ENCODE measurements around the gene MICU1. TPM values are rescaled to one million over a fixed set of nuclear protein-coding genes. Genes with fewer than 3 reads are reported as not detected.
A peak's percentile ranks its signal among the peaks of the same experiment; 100 is the strongest.
"Not testable (repeated sequence)": the region's sequence is repeated elsewhere in the genome, so short reads cannot be mapped to it uniquely, and the experiment has no call there.

The MICU1 gene
- total RNA-seq, 1 experiment from 2014 or later: 44.7 TPM

DNA sequence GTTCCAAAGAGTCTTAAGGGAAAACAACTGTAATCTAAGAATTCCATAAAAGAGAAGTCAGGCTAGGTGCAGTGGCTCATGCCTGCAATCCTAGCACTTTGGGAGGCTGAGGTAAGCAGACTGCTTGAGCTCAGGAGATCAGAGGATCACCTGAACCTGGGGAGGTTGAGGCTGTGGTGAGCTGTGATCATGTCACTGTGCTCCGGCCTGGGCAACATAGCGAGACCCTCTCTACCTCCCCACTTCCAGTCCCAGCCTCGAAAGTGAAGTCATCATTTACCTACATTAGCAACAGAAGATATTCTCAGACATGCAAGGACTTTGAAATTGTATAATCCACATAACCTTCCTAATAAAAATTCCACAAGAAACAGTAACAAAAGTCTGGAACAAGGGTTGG, 141.4 kb downstream of the MICU1 start:
- no peak overlapping the region for H3K4me3 ChIP-seq
- no peak for DNase-seq
- H3K27ac ChIP-seq: no peak overlapping the region
- no peaks in the 10 kb centered on the region for H3K27me3 ChIP-seq
- no peaks in the 10 kb centered on the region for H3K9me3 ChIP-seq (replicated peaks)
- 0 out of 2 replicates have a peak, but pooled peaks cover 2% of the 10 kb centered on the region for H3K36me3 ChIP-seq
- no peaks in the 10 kb centered on the region for H3K4me1 ChIP-seq

DNA sequence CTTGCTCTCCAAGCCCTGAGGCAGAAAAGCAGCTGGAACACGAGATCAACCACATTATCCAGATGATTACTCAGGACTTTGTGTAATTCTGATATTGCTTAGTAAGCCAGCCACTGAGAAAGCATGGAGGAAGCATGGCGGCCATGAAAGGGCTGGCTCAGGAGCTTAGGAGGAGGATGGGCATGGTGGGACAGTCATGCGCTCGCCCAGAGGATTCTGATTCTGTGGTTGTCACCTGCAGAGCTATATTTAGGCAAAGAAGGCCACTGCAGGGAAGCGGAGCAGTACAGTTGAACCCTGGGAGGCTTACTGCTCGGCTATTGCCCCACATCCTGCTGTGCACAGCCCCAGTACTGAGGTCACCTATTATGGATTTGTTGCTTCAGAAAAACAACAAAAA, 142.4 kb downstream of the MICU1 start:
- no peak overlapping the region for H3K27ac ChIP-seq
- no peaks in the 10 kb centered on the region for H3K9me3 ChIP-seq (replicated peaks)
- H3K36me3 ChIP-seq: 0 out of 2 replicates have a peak, but pooled peaks cover 2% of the 10 kb centered on the region
- no peaks in the 10 kb centered on the region for H3K4me1 ChIP-seq
- DNase-seq: peak; percentile 4 to 11
- no peaks in the 10 kb centered on the region for H3K27me3 ChIP-seq
- H3K4me3 ChIP-seq: no peak overlapping the region

DNA sequence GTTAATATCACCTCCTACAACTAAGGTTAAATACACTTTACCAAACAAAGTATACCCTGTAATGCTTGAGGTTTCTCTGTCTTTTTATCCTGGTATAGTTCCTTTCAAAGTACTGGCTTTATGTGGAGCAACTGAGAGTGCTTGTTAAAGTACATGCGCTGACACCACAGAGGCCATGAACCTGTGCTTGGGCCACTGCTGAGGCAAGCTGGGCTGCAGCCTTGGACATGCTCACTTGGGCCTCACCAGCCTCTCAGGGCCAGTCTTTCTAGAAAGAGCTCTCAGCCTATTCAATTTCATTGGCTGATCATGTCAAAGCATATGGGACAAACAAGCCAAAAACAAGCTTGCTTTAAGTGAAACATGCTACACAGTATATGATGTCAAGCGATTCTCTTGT, 145.0 kb downstream of the MICU1 start:
- no peak overlapping the region for H3K4me3 ChIP-seq
- no peaks in the 10 kb centered on the region for H3K27me3 ChIP-seq
- 0 out of 2 replicates have a peak, but pooled peaks cover under 1% of the 10 kb centered on the region for H3K36me3 ChIP-seq
- H3K27ac ChIP-seq: no peak overlapping the region
- no peak for DNase-seq
- no peaks in the 10 kb centered on the region for H3K4me1 ChIP-seq
- H3K9me3 ChIP-seq (replicated peaks): no peaks in the 10 kb centered on the region

DNA sequence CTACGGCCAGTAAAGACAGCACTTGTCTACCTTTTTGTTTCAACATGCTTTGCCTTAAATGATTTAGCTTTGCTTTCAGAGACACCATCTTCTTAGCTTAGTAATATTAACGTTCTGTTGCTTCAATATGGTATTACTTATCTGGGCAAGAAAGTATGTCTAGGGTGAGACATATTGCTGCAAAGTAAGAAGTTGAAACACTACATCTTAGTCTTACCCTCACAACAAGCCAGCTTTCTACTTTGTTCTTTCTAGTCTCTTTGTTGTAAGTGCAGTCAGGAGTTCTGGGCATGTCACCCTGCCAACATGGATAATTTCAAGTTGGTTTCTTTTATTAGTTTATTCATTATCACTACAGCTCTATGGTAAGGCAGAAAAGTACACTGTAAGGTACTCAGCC, 148.4 kb downstream of the MICU1 start:
- Histone ChIP-seq H3K9me3 (replicated peaks) (no peaks in the 10 kb centered on the region), H3K27ac (no peak overlapping the region), H3K4me3 (no peak overlapping the region), H3K36me3 (no peaks in the 10 kb centered on the region), H3K4me1 (no peaks in the 10 kb centered on the region), H3K27me3 (no peaks in the 10 kb centered on the region)
- no peak for DNase-seq

DNA sequence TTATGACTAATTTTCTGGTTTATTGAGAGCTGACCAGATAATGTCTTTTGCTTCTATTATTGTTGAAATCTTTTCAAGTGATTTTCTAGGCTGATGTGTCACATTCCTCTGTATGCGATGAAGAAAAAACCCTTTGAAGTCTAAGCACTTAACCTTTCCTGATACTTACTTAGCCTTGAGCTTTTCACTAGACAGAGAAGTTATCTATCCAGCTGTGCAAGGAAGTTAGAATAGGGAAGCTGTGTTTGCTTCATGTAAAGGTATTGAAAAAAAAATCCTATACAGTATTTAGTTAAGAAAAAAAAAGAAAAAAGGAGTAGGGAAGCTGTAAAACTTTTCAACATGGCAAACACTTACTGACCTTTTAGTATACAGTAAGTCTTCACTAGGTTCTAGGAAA, 153.6 kb downstream of the MICU1 start:
- Histone ChIP-seq H3K36me3 (no peaks in the 10 kb centered on the region), H3K27me3 (no peaks in the 10 kb centered on the region), H3K27ac (no peak overlapping the region), H3K4me3 (no peak overlapping the region), H3K9me3 (replicated peaks) (0 out of 2 replicates have a peak, but pooled peaks cover 4% of the 10 kb centered on the region), H3K4me1 (no peaks in the 10 kb centered on the region)
- no peak for DNase-seq

DNA sequence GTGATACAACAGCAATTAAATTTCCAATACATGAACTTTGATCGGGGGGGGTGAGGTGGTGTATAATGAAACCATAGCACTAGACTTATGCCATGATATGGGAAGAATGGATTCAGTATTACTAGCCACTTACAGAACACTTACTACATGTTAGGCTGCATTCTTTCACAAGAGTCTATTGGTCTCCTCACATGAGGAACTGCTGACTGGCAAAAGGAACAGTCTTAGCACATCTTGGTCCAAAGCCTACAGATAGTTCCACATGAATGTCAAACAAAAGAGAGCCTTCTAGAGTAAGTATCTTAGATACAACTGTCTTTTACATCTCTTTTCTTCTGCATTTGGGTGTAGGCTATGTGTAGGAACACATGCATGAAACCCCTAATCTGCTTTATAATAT, 155.2 kb downstream of the MICU1 start:
- Histone ChIP-seq H3K9me3 (replicated peaks) (0 out of 2 replicates have a peak, but pooled peaks cover 4% of the 10 kb centered on the region), H3K4me1 (no peaks in the 10 kb centered on the region), H3K27ac (no peak overlapping the region), H3K27me3 (no peaks in the 10 kb centered on the region), H3K4me3 (no peak overlapping the region), H3K36me3 (no peaks in the 10 kb centered on the region)
- no peak for DNase-seq

DNA sequence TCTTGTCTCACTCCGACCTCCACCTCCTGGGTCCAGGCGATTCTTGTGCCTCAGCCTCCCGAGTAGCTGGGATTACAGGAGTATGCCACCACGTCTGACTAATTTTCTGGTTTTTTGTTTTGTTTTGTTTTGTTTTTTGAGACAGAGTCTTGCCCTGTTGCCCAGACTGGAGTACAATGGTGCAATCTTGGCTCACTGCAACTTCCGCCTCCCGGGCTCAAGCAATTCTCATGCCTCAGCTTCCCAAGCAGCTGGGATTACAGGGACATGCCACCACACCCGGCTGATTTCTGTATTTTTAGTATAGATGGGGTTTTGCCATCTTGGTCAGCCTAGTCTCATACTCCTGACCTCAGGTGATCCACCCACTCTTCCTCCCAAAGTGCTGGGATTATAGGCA, 158.8 kb downstream of the MICU1 start:
- H3K27me3 ChIP-seq; H3K4me3 ChIP-seq; H3K4me1 ChIP-seq; H3K27ac ChIP-seq; H3K9me3 ChIP-seq (replicated peaks); DNase-seq; H3K36me3 ChIP-seq: not testable (repeated sequence)

DNA sequence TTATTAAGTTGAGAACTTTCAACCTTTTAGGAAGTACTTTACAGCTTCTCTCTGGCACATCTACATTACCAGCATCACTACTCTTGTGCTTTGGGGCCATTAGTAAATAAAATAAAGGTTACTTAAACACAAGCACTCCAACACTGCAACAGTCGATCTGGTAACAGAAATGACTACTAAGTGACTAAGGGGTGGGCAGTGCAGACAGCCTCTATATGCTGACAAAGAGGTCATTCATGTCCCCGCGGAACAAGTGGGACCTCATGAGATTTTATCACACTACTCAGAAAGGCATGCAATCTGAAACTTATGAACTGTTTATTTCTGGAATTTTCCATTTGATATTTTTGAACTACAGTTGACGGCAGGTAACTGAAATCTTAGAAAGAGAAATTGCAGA, 159.9 kb downstream of the MICU1 start:
- H3K27ac ChIP-seq: no peak overlapping the region
- H3K27me3 ChIP-seq: no peaks in the 10 kb centered on the region
- no peaks in the 10 kb centered on the region for H3K36me3 ChIP-seq
- H3K4me3 ChIP-seq: no peak overlapping the region
- H3K9me3 ChIP-seq (replicated peaks): 0 out of 2 replicates have a peak, but pooled peaks cover 4% of the 10 kb centered on the region
- H3K4me1 ChIP-seq: no peaks in the 10 kb centered on the region
- DNase-seq: no peak

DNA sequence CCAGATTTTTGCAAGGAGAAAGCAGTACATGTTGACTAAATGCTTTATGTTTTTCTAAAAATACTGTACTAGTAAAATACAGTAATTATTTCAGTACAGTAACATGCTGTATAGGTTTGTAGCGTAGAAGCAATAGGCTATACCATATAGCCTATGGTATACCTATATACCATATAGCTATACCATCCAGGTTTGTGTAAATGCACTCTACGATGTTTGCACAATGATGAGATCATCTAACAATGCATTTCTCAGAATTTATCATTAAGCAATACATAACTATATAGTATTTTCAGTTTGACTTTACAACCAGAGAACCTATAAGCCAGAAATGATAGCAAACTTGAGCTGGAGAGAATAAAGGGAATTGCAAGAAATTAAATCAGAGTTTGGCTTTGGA, 161.4 kb downstream of the MICU1 start:
- H3K9me3 ChIP-seq (replicated peaks): no peaks in the 10 kb centered on the region
- no peak overlapping the region for H3K27ac ChIP-seq
- H3K27me3 ChIP-seq: no peaks in the 10 kb centered on the region
- DNase-seq: no peak
- H3K4me3 ChIP-seq: no peak overlapping the region
- no peaks in the 10 kb centered on the region for H3K36me3 ChIP-seq
- no peaks in the 10 kb centered on the region for H3K4me1 ChIP-seq

DNA sequence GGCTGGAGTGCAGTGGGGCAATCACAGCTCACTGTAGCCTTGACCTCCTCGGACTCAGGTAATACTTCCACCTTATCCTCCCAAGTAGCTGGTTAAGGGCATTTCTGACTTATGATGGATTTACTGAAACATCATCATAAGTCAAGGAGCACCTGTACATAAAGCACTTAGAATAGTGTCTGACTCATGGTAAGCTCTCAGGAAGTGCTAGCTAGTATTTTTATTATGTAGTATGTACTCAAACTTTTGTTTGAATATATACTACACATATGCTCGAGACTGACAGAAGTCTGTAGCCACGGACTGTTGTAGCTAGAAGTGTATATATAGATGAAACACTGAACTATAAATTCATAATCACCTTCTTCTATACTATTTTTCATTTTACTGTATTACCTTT, 163.6 kb downstream of the MICU1 start:
- Histone ChIP-seq H3K9me3 (replicated peaks) (no peaks in the 10 kb centered on the region), H3K4me1 (no peaks in the 10 kb centered on the region), H3K4me3 (no peak overlapping the region), H3K36me3 (no peaks in the 10 kb centered on the region), H3K27ac (no peak overlapping the region), H3K27me3 (no peaks in the 10 kb centered on the region)
- no peak for DNase-seq

DNA sequence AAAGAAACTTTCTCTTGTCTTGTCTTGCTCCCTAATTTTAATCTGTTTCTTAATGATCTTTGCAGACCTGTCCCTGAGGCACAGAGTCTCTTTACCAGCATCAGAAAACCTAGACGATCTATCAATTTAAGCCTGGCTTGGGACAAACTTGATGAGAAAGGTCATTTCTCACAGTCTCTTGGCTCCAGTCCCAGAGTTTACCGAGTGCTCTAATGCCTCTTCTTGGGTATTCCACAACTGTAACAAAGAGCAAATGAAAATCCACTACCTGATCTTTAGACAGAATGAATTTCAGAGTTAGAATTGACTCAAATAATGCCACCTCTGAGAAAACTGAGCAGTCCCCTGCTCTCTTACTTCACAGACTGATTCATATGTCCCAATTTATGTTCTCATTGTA, 164.8 kb downstream of the MICU1 start:
- Histone ChIP-seq H3K36me3 (no peaks in the 10 kb centered on the region), H3K9me3 (replicated peaks) (no peaks in the 10 kb centered on the region), H3K4me1 (no peaks in the 10 kb centered on the region), H3K27ac (no peak overlapping the region), H3K27me3 (no peaks in the 10 kb centered on the region), H3K4me3 (no peak overlapping the region)
- DNase-seq: no peak

DNA sequence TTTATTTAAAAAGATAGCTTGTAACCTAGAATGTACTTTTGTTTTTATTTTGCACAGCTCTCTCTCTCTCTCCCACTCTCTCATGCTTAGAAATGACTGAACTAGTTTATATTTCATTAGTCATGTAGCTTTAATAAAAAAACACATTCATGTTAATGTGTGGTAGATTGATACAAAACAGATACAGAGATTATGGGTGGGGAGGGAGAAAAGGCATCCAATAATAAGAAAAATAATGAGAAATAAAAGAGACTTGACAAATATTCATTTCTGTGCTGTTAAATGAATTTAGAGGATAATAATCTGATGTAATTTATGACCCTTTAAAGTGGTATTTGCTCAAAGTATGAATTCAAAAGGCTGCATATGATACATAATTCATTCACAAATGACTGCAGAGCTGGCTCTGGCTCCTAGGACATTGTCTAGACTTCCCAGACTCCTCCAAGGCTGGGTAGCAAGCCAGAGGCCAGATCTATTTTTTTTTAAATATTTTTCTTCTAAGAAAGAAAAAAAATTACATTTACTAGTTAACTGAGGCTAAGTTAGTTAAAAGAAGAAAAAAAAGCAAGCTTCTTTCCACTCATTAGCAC, 165.5 kb downstream of the MICU1 start:
- no peak for DNase-seq
- H3K4me1 ChIP-seq: no peaks in the 10 kb centered on the region
- no peak overlapping the region for H3K27ac ChIP-seq
- H3K4me3 ChIP-seq: no peak overlapping the region
- no peaks in the 10 kb centered on the region for H3K36me3 ChIP-seq
- H3K9me3 ChIP-seq (replicated peaks): no peaks in the 10 kb centered on the region
- H3K27me3 ChIP-seq: no peaks in the 10 kb centered on the region

DNA sequence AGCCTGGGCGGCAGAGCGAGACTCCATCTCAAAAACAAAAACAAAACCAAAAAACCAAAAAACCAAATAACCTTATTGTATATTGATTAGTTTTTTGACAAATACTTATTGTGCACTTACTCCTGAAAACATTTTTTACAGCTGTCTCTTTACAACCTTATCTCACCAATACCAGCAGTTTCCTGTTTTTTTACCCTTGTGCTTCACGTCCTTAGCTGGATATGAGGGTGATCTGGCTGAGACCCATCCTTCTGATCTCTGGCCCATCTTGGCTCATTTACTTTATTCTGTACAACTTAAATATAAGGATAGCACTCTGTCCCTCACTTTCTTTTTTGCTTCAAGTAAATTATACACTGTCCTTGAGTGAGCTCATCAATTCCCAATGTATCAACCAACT, 166.6 kb downstream of the MICU1 start:
- DNase-seq: no peak

DNA sequence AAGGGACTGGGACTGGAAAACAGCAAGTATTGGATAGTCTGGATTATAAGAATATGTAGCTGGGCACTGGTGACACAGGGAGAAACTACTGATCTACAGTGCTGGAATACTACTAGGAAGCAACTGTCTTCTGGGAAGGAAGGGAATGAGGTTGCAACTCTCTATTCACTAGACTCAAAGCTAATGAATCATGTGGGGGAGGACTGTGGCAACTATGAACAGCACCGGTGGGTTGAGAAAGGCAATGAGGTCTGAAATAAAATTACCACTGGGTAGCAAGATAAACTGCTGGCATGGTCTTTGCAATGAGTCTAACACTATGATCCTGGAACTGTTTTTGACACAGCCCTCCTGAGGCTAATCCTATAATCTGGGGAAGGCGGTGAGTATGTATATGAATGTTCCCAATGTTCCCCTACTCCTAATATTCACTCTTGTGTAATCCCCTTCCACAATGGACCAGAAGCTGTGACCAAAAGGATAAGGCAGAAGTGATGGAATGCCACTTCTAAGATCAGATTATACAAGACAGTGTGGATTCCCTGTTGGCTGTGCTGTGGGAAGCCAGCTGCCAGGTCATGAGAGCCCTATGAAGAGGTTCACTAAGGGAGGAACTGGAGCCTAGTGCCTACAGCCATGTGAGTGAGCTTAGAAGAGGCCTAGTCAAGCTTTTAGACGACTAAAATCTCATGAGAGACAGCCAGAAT, 169.8 kb downstream of the MICU1 start:
- no peaks in the 10 kb centered on the region for H3K4me1 ChIP-seq
- no peaks in the 10 kb centered on the region for H3K27me3 ChIP-seq
- DNase-seq: peak; percentile 8 to 22
- H3K27ac ChIP-seq: no peak overlapping the region
- H3K9me3 ChIP-seq (replicated peaks): no peaks in the 10 kb centered on the region
- no peak overlapping the region for H3K4me3 ChIP-seq
- H3K36me3 ChIP-seq: 0 out of 2 replicates have a peak, but pooled peaks cover 3% of the 10 kb centered on the region

More for the DNA sequence above, 166.6 kb downstream of the MICU1 start:
- no peak overlapping the region for H3K4me3 ChIP-seq
- H3K9me3 ChIP-seq (replicated peaks): no peaks in the 10 kb centered on the region
- no peaks in the 10 kb centered on the region for H3K4me1 ChIP-seq
- H3K27ac ChIP-seq: no peak overlapping the region
- no peaks in the 10 kb centered on the region for H3K36me3 ChIP-seq
- no peaks in the 10 kb centered on the region for H3K27me3 ChIP-seq

DNA sequence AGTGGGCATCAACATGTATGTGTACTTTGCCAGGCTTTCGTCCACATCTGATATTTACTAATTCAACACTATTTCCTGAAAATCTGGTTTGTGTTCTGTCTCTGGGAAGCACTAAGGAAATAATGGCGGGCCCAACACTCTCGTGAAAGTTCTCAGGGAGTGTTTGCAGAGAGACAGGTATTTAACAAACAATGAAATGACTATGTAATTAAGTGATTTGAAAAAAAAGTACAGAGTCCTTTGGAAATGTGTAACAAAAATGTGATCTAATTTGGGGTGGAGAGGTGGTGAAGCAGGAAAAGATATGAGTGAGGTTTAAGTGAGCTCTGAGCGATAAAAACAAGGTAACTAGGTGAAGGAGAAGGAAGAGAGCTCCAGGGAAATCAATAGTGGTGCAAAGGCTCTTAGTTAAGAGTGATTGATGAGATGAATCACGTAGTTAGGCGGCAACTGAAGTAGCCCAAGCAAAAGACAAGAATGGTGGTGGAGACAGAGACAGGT, 175.9 kb downstream of the MICU1 start:
- no peak overlapping the region for H3K27ac ChIP-seq
- 0 out of 2 replicates have a peak, but pooled peaks cover 3% of the 10 kb centered on the region for H3K36me3 ChIP-seq
- no peak overlapping the region for H3K4me3 ChIP-seq
- no peaks in the 10 kb centered on the region for H3K27me3 ChIP-seq
- no peak for DNase-seq
- no peaks in the 10 kb centered on the region for H3K9me3 ChIP-seq (replicated peaks)
- H3K4me1 ChIP-seq: no peaks in the 10 kb centered on the region

Measured in SJCRH30 (cell line).